Adrenal gland (tissue), 5 donors: ENCODE data around the gene PDS5B.

Experiments
- CTCF ChIP-seq, 6 experiments: fragments of 450-650 bp in 4 of 6; fragments of 200-600 bp in 2 of 6; sonication (generic) in 1 of 6; IDR thresholded peaks; 1 replicate in 5 of 6; 2 replicates in 1 of 6; pipeline versions ENCODE4 v1.5.1 to v1.8.0; 2016 to 2021; ENCODE audit warnings: antibody characterized with exemption in 6 of 6, mild to moderate bottlenecking in 2 of 6, moderate library complexity in 1 of 6
- POLR2A ChIP-seq, 2 donors: fragments of 450-650 bp; IDR thresholded peaks; one replicate each; pipeline ENCODE4 v1.6.1; 2017; ENCODE audit warnings: antibody characterized with exemption in 2 of 2, mild to moderate bottlenecking in 2 of 2, moderate library complexity in 1 of 2
- donor health status: DM: no; HTN: no; CAD: no.

- TF ChIP-seq CTCF (IDR thresholded peaks at IDR 0.05) (no peak), POLR2A (IDR thresholded peaks at IDR 0.05) (no peak)
These were observed 192.9 kb downstream of the PDS5B start for GRCh38 chr13:32779119-32779518.
